ENCODE results near the gene SMAD5.

DNA sequence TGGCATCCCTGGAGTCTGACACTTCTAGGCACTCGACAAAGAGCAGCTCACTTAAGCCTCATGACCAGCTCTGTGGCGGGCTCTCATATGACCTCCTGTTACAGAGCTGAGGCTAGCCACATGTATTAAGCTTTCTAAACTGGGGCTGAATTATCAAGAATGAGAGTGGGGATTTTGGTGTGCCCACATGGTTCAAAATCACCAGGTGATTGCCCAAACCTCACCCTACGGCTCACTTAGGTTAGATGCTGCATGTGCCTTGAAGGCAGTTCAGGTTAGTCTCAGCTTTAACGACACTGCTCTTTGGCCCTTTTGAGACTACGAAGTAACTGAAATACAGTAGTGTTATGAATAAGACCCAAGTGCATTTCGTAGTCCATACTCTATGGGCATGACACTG, 99.7 kb downstream of the SMAD5 start:
- no peak for TF ChIP-seq EZH2phosphoT487 (IDR thresholded peaks at IDR 0.05; ENCODE audit: unreplicated experiment)
- TF ChIP-seq, protein P1, sequence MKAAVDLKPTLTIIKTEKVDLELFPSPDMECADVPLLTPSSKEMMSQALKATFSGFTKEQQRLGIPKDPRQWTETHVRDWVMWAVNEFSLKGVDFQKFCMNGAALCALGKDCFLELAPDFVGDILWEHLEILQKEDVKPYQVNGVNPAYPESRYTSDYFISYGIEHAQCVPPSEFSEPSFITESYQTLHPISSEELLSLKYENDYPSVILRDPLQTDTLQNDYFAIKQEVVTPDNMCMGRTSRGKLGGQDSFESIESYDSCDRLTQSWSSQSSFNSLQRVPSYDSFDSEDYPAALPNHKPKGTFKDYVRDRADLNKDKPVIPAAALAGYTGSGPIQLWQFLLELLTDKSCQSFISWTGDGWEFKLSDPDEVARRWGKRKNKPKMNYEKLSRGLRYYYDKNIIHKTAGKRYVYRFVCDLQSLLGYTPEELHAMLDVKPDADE (IDR thresholded peaks at IDR 0.05), result no peak
- no peak for TF ChIP-seq POLR2AphosphoS5 (IDR thresholded peaks at IDR 0.05; ENCODE audit: low read depth)
- TF ChIP-seq, protein P2, sequence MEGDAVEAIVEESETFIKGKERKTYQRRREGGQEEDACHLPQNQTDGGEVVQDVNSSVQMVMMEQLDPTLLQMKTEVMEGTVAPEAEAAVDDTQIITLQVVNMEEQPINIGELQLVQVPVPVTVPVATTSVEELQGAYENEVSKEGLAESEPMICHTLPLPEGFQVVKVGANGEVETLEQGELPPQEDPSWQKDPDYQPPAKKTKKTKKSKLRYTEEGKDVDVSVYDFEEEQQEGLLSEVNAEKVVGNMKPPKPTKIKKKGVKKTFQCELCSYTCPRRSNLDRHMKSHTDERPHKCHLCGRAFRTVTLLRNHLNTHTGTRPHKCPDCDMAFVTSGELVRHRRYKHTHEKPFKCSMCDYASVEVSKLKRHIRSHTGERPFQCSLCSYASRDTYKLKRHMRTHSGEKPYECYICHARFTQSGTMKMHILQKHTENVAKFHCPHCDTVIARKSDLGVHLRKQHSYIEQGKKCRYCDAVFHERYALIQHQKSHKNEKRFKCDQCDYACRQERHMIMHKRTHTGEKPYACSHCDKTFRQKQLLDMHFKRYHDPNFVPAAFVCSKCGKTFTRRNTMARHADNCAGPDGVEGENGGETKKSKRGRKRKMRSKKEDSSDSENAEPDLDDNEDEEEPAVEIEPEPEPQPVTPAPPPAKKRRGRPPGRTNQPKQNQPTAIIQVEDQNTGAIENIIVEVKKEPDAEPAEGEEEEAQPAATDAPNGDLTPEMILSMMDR (conservative IDR thresholded peaks at IDR 0.05; ENCODE audit: low read depth in 2 of 2), result no peak
- no peak for TF ChIP-seq EZH2 (IDR thresholded peaks at IDR 0.05; ENCODE audit: low read depth, unreplicated experiment)
